HCT116 (cell line): ENCODE results near the gene TSKU.

Experiments
- CEBPB ChIP-seq: IDR thresholded peaks from 2 replicates; pipeline ENCODE4 v1.6.1; 2012; ENCODE audit warnings: low read depth
- EZH2 ChIP-seq: fragments of 200-600 bp; sonication (generic); IDR thresholded peaks from 2 replicates; pipeline ENCODE4 v1.6.1; 2017; ENCODE audit warnings: antibody characterized with exemption, mixed run types
- POLR2A ChIP-seq: IDR thresholded peaks from 2 replicates; pipeline ENCODE4 v1.7.0; 2011; ENCODE audit warnings: borderline replicate concordance; ENCODE audit not compliant: insufficient read depth, insufficient read length; ENCODE audit errors: extremely low read depth
- ZNF274 ChIP-seq: fragments of 200-500 bp; sonication (Bioruptor generic); IDR thresholded peaks from 2 replicates; pipeline ENCODE4 v1.6.1; 2014; ENCODE audit warnings: mild to moderate bottlenecking, low read depth, low read length, inconsistent platforms
- TF ChIP-seq, protein P1 (sequence below), 3 experiments: fragments of 200-600 bp in 1 of 3; sonication (generic) in 1 of 3; IDR thresholded peaks in 2 of 3; conservative IDR thresholded peaks in 1 of 3; 2 replicates each; pipeline ENCODE4 v1.5.1; 2012 to 2017; ENCODE audit warnings: low read depth in 2 of 3, low read length in 2 of 3, antibody characterized with exemption in 1 of 3, borderline replicate concordance in 1 of 3, control low read depth in 1 of 3, mild to moderate bottlenecking in 1 of 3, mixed read lengths in 1 of 3, mixed run types in 1 of 3, moderate library complexity in 1 of 3; ENCODE audit not compliant: insufficient read depth in 1 of 3

DNA sequence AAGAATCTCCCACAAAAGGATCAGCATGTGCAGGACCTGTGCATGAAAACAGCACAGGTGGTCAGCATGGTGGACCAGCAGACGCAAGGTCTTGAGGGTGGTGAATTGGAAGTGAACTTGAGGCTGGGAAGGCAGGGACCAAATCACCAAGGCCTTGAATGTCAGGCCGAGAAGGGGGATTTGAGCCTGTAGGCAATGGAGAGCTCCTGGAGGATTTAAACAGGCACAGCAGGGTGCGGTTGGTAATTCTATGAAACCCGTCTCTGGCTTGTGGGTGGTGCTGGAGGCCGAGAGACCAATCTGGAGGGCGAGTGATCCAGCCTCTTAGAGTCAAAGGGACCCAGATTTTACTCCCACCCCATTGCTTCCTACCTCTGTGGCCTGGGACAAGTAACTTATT is 2.4 kb downstream of the TSKU start:
- TF ChIP-seq POLR2A = no peak
- no peak for TF ChIP-seq ZNF274
- TF ChIP-seq, protein P1, sequence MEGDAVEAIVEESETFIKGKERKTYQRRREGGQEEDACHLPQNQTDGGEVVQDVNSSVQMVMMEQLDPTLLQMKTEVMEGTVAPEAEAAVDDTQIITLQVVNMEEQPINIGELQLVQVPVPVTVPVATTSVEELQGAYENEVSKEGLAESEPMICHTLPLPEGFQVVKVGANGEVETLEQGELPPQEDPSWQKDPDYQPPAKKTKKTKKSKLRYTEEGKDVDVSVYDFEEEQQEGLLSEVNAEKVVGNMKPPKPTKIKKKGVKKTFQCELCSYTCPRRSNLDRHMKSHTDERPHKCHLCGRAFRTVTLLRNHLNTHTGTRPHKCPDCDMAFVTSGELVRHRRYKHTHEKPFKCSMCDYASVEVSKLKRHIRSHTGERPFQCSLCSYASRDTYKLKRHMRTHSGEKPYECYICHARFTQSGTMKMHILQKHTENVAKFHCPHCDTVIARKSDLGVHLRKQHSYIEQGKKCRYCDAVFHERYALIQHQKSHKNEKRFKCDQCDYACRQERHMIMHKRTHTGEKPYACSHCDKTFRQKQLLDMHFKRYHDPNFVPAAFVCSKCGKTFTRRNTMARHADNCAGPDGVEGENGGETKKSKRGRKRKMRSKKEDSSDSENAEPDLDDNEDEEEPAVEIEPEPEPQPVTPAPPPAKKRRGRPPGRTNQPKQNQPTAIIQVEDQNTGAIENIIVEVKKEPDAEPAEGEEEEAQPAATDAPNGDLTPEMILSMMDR (IDR thresholded peaks at IDR 0.05 in 2 of 3, conservative IDR thresholded peaks at IDR 0.05 in 1 of 3; ENCODE audit: borderline replicate concordance in 1 of 3, insufficient read depth in 1 of 3, low read depth in 2 of 3, low read length in 2 of 3) = no peak
- no peak for TF ChIP-seq EZH2
- TF ChIP-seq CEBPB = no peak
